GM21825 (cell line): ENCODE measurements around the gene NECAP2.

Source experiments
- ATAC-seq: cut with Tn5 transposase; IDR thresholded peaks from one replicate; pipeline ENCODE4 v1.9.1; 2021; ENCODE audit warnings: mild to moderate bottlenecking, moderate library complexity; ENCODE audit not compliant: unreplicated experiment

Gene NECAP2, protein sequence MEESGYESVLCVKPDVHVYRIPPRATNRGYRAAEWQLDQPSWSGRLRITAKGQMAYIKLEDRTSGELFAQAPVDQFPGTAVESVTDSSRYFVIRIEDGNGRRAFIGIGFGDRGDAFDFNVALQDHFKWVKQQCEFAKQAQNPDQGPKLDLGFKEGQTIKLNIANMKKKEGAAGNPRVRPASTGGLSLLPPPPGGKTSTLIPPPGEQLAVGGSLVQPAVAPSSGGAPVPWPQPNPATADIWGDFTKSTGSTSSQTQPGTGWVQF

DNA sequence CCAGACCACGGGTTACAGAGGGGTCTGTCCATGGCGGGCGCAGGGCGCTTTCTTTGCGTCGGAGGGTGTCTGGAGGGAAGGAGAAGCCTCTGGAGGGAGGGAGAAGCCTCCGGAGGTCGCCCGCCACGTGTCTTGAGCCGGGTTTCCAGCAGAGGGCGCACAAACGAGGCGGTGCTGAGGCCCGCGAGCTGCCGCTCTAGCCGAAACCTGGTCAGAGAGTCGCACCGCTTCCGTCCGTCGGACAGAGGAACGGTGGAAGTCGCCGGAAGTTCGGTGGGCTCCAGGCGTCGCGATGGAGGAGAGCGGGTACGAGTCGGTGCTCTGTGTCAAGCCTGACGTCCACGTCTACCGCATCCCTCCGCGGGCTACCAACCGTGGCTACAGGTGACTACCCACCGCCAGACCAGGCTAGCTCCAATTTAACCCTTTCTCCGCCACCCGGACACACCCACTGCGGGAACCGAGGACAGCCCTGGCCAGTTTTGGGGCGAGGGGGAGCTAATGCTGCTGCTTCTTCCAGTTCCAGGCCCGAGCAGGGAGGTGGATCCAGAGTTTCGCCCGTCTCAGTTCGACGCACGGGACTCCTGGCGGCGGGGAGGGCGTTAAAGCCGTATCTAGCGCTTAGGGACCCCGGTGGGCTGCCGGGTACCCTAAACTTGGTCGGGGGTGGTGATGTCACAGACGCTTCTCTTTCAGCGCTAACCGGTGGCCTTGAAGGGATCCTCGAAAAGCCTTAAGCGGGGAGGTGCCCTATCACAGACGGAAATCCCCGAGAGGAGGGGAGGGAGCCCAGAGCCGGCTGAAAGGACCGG lies at the start of gene NECAP2:
NECAP2 (plus strand) TSS at position 255 of the 812 bp plus-strand sequence; CDS start at position 293, 38 bp downstream.
- ATAC-seq, result peak; percentile 85

DNA sequence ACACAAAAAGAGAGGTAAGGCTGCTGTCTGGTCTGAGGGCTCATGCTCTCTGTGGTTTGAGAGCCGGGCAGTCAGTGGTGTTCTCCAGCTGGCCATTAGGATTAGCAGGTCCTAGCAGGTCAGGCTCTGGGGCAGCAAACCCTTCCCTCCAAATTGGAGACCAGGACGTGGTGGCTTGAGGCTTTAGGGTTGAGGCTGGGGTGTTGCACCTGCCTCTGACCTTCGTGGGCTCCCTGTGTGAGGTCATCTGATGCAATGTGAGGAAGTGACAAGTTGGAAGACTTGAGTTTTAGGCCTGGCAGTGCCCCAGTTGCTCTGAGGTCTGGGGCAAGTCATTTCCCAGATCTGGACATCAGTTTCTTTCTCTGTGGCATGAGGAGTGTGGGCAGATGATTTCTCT lies 49.1 kb upstream of the NECAP2 start:
- ATAC-seq, result no peak

DNA sequence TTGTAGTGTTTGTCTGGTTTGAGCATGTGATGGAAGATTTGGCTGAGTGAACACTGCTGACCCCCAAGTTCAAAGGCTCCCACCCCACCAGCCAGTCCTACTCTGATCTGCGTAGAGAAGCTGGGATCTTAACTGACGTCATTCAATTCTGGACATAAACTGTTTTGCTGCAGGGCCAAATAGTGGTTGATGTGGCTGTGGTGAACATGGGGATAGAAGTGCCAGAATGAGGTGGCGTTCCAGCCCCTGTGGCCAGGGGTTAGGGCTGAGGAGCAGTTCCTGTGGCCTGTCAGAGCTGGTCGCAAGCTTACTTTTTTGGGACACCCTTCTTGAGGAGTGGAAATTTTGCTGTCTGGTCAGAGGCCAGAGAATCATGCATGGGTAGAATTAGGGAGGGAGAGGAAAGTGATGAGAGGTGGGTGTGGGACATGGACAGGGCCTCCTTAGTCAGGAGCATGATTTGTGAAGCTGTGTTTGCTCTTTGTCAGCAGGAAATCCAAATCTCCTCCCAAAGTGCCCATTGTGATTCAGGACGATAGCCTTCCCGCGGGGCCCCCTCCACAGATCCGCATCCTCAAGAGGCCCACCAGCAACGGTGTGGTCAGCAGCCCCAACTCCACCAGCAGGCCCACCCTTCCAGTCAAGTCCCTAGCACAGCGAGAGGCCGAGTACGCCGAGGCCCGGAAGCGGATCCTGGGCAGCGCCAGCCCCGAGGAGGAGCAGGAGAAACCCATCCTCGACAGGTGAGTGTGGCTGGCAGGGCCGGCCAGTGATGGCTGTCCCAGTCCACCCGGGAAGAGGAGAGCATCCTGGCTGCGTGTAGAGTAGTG lies 47.6 kb upstream of the NECAP2 start:
- no peak for ATAC-seq

DNA sequence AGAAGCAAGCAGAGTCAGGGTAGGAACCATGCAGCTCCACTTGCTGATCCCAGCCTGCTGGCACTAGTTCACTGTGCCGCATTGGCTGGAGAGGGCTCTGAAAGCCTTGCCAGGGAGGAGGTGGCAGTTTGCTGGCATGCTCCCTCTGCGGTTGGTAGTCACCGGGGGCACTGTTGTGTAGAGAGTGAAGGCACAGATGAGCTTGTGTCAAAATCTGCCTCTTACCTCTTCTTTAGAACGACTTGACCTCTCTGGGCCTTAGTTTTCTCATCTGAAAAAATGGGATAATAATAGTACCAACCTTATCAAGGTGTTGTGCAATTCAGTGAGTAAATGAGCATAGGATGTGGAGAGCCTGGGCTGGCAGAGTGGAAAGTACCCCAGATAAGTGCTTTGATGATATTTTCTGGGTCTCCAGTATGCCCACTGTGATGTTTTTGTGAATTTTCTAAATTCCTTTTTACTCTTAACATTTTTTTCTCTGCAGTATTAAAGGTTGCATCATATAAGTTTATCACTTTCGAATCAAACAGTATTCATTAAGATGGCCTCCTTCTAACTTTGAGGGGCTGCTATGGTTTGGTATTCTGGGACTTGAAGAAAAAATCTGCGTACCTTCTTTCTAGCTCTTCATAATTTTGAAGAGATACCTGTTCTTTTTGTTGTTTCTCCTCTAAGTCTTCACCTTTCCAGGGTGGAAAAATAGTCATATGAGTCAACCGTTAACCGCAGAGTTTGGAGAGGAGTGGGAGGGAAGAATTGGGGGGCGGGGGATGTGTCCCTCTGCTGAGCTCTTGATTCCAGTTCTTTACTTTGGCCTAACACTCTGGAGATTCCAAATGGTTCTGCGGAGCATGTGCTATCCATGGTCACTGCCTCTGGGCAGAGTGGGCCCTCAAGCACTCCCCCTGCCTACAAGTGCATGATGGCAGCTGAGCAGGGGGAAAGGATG lies 46.7 kb upstream of the NECAP2 start:
- no peak for ATAC-seq

DNA sequence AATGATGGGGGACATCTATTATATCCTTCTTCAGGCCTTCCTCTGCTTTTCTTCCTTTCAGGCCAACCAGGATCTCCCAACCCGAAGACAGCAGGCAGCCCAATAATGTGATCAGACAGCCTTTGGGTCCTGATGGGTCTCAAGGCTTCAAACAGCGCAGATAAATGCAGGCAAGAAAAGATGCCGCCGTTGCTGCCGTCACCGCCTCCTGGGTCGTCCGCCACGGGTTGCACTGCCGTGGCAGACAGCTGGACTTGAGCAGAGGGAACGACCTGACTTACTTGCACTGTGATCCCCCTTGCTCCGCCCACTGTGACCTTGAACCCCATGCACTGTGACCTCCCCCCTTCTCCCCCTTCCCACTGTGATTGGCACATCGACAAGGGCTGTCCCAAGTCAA lies 45.5 kb upstream of the NECAP2 start:
- no peak for ATAC-seq

DNA sequence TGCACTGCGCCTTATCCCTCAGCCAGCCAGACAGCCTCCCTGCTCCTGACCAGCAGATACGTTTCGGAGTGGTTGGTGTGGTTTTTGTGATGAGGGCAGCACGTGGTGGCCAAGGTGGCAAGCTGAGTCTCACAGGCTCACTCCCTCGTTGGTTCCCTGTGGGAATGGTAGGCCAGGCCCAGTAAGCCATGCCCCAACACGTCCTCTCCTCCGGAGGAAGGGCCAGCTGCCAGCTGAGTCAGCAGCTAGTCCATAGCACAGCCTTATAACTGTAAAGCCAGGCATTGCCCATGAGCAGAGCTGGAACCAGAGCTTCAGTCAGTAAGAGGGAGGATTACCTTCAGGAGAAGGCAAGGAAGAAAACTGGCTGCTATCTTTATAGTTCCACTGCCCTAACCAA lies 43.9 kb upstream of the NECAP2 start:
- ATAC-seq, result no peak

DNA sequence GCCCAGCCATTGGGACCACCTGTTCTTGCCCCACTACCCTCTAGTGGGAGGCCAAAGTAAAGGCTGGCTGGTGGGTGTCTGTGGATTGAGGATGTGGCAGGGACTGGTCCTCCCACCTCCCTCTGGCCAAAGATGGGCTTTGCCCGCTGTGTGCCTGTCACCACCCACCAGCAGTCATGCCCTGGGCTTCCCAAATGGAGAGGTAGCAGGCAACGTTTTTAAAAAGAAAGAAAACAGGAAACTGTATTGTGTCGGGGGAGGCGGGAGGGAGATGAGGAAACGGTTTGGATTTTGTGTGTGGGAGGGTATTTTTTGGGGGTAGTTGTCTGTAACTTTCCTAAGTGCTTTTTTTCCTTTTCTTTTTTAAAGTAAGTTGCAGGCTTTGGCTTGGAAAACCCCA lies 43.4 kb upstream of the NECAP2 start:
- ATAC-seq, result no peak

DNA sequence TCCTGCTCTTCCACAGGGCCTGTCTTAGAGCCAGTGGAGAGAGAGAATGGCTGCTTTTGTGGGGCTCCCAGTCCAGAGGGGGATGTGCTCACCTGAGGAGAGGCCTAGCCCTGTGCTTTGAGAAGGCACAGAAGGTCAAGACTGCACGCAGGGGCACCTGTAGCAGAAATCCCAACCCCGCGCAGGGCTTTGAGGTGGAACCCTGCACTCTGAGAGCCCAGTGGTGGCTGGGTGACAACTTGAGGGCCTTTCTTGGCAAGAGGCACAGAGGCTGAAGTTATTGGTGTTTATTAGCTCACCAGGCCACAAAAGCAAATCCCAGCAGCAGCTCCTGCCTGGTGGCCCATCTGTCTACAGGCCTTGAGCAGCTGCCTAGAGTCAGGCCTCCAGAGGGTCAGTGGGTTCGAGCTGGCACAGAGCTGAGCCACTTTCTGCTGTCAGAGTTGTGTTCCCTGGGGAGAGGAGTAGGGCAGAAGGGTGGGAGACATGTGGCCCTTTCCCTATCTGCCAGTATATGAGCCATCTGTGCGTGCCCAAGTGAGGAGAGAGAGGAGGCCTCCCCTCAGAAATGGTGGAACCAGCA lies 42.1 kb upstream of the NECAP2 start:
- no peak for ATAC-seq

DNA sequence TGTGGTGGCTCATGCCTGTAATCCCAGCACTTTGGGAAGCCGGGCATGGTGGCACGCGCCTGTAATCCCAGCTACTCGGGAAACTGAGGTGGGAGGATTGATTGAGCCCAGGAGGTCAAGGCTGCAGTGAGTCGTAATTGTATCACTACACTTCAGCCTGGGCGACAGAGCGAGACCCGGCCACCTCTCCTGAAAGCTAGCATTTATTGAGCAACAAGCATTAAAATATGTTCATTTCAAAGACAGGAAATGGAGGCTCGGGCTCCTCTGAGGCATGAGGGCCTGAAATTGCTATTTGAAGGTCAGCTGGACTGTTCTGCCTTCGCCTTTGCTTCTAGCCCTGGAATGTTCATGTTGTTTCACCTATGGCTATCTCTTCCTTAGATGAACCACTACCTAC lies 37.8 kb upstream of the NECAP2 start:
- ATAC-seq, result no peak

DNA sequence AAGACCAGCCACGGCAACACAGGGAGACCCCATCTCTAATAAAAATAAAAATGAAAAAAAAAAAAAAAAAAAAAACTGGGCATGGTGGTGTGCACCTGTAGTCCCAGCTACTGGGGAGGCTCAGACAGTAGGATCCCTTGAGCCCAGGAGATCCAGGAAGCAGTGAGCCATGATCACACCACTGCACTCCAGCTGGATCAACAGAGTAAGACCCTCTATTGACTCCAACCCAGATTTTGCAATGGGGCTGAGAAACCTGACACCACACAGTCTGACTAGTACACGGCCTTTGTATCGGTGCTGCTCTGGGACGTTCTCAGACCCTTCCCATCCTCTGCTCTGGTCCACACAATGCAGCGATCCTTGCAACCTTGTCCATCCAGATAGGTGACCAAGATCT lies 35.1 kb upstream of the NECAP2 start:
- no peak for ATAC-seq

DNA sequence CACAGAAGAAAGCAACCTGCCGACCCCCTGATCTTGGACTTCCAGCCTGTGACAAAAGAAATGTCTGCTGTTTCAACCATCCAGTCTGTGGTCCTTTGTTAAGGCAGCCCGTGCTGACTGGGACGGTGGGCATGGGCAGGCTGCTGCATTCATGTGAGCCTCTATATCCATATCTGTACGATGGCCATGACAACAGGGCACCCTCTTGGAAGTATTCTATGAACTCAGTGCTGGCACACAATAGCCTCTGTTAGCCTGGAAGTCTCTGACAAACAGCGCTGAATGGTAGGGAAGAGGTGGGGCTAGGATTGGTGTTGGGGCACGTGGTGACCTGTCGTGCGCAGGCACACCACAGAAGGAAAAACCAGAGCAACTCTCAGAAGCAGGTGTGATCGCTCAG lies 33.7 kb upstream of the NECAP2 start:
- no peak for ATAC-seq

DNA sequence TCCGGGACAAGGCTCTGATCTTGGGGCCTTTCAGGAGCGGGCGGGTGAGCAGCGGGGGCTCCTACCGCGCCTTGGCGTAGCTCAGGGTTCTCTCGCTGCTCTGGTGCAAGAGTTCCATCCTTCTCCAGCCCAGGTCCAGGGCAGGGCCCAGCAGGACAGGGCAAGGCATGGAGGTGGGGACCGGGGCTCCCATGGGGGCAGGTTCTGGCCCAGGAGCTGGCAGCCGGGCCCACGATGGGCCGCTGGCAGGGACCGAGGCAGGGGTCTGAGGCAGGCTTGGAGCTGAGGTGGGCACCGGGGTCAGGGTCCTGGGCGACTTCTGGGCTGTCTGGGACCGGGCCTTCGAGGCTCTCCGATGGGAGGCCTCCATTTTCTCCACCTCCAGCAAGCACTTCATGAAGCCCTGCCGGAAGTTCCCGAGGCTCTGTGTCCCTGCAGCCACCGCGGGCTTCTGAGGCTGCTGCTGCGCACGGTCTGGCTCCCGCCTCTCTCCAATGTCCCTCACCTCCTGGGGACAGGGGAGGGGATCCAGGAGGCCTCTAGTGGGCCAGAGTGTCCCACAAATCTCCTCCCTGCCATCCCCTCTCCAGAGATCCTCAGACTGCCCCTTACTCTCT lies 30.9 kb upstream of the NECAP2 start:
- ATAC-seq, result no peak

DNA sequence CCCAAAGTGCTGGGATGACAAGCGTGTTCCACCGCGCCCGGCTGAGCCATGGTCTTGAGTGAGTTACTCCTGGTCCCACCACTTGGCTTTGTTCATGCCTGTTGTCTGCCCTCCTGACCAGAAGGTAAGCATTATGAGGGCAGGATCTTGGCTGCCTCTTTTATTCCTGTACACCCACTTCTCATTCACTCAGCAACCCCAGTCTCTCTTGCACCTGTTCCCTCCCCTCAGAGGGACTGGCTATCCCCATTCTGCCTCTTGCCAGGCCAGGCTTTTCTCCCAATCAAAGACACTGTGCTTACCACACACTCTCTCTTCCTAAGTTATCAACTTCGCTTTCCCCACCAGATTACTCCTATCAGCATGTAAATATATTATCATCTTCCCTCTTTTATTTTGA lies 29.7 kb upstream of the NECAP2 start:
- no peak for ATAC-seq

DNA sequence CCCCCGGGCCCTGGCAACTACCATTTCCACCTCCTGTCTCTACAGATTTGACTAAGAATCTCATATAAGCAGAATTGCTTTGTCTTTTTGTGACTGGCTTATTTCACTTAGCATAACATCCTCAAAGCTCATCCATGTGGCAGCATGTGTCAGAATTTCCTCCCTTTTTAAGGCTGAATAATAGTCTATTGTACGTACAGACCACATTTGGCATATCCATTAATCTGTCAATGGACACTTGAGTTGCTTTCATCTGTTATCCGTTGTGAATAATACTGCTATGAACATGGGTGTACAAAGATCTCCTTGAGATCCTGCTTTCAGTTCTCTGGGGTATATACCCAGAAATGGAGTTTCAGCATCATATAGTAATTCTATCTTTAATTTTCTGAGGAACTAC lies 27.3 kb upstream of the NECAP2 start:
- no peak for ATAC-seq

DNA sequence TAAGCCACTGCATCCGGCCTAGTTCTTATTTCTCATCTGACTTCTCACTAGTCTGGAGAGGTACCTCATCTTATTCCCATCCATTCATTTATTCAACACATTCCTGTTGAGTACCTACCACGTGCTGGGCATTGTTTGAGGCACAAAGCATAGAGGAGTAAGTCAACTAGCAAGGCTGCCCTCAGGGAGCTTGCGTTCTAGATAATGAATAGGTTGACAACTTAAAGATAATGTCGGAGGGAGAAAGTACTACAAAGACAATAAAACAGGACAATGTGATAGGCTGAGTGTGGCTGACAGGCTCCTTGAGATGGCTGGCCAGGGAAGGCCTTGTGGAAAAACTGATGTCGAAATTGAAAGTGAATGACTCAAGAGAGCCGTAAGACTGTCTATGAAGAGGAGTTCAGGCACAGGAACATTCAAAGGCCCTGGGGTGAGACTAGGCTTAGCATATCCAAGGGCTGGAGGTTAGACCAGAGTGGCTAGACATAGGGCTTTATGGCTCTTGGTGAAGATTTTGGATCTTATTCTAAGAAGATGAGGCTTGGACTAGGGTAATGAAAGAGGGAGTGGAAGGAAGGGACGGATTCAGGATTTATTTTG lies 21.6 kb upstream of the NECAP2 start:
- no peak for ATAC-seq

DNA sequence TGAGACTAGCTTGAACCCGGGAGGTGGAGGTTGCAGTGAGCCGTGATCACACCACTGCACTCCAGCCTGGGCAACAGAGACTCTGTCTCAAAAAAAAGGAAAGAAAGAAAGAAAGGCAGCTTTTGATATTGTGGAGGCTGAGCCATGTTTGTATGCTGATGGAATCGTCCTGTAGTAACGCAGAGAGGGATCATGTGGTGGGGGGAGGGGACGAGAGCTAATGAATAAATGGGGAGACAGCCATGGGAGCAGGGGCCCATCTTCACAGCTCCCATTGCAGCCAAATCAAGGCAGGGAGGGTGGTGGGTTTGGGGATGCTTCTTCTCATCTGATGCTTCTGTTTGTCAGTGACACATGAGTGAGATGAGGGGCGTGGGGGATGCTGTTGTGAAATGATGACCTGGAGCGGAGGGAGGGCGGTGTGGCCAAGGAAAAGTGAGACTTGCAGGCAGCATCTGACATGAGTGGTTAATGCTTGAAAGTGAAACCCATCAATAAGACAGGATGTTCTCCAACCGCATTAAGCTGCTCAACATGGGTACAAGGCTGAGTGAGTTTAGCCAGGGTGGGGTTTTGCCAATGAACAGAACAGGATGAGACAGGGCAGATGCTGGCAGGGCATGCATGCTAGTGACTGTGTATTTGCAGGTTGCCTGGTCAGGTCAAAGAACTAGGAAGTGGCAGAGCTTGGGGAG lies 20.0 kb upstream of the NECAP2 start:
- ATAC-seq, result peak; percentile 79

DNA sequence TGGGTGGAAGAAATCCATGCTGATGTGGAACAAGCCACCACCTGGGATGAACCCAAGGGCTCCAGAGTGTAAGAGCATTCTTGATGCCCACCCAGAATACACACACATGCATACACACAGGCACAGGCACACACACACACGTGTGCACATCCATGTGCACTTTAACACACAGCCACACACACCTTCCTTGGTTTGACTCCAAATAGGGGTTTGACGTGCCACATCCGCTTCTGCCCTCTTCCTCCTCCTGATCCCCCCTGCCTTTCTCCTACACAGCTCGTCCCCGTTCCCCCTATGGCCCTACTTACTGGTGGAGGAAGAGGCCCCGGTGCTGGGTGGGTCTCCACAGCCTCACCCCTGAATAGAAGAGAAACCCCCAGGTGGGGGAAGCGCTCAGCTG lies 19.3 kb upstream of the NECAP2 start:
- peak; percentile 16 for ATAC-seq

DNA sequence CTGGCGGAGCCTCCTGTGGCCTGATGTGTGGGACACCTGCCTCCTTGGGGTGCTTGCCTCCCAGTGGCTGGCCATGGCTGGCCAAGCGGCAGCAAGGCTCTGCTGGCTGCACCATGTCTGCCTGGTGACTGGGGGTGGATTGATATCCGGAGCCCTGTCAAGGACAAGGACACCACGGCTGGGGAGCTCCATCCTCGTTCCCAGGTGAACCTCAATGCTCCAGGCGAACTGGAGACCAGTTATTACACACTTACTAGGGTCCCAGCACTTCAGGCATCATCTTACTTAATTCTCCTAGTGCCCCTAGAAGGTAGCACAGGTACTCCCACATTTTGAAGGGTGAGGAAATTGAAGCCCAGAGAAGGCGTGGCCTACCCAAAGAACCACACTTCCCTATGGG lies 18.5 kb upstream of the NECAP2 start:
- ATAC-seq, result no peak
